Tibial nerve (tissue), 4 donors: Measurements from ENCODE around the gene OSM.

ENCODE experiments used
- EP300 ChIP-seq, 2 donors: sonication (generic); formaldehyde crosslinking; IDR thresholded peaks; one replicate each; pipeline ENCODE4 v1.6.1; 2017; ENCODE audit warnings: antibody characterized with exemption in 2 of 2, mild to moderate bottlenecking in 1 of 2
- POLR2A ChIP-seq, 2 donors: fragments of 450-650 bp; IDR thresholded peaks; one replicate each; pipeline ENCODE4 v1.6.1; 2017; ENCODE audit warnings: antibody characterized with exemption in 2 of 2, mild to moderate bottlenecking in 2 of 2, moderate library complexity in 2 of 2
- TF ChIP-seq, protein P1 (sequence below), 5 experiments: fragments of 200-600 bp in 3 of 5; fragments of 450-650 bp in 2 of 5; sonication (generic) in 3 of 5; IDR thresholded peaks; one replicate each; pipeline ENCODE4 v1.5.1; 2016 to 2019; ENCODE audit warnings: antibody characterized with exemption in 5 of 5, mild to moderate bottlenecking in 3 of 5, moderate library complexity in 2 of 5

DNA sequence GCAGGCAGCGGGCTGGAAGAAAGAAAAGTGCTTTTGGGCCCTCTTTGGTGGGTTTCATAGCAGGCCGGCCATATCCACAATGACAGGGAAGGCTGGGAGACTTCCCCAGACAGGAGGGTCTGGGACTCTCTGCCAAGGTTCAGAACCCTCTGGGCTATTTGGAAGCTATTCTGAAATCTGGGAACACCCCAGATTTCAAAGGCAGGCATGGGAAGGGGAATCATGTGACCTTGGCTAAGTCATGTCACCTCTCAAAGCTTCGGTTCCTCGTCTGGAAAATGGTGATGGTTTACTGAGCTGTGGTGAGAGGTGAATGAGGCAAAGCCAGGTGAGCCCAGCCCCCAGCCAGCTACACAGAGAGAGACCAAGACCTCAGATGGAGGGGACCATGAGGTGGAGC, 18.0 kb upstream of the OSM start:
- TF ChIP-seq POLR2A (IDR thresholded peaks at IDR 0.05) = no peak
- TF ChIP-seq, protein P1, sequence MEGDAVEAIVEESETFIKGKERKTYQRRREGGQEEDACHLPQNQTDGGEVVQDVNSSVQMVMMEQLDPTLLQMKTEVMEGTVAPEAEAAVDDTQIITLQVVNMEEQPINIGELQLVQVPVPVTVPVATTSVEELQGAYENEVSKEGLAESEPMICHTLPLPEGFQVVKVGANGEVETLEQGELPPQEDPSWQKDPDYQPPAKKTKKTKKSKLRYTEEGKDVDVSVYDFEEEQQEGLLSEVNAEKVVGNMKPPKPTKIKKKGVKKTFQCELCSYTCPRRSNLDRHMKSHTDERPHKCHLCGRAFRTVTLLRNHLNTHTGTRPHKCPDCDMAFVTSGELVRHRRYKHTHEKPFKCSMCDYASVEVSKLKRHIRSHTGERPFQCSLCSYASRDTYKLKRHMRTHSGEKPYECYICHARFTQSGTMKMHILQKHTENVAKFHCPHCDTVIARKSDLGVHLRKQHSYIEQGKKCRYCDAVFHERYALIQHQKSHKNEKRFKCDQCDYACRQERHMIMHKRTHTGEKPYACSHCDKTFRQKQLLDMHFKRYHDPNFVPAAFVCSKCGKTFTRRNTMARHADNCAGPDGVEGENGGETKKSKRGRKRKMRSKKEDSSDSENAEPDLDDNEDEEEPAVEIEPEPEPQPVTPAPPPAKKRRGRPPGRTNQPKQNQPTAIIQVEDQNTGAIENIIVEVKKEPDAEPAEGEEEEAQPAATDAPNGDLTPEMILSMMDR (IDR thresholded peaks at IDR 0.05) = no peak
- no peak for TF ChIP-seq EP300 (IDR thresholded peaks at IDR 0.05)
